HG03025 (cell line): ENCODE data around the gene CPTP.

ENCODE experiments used
- ATAC-seq: cut with Tn5 transposase; IDR thresholded peaks from one replicate; pipeline ENCODE4 v1.9.1; 2021; ENCODE audit warnings: mild to moderate bottlenecking, moderate library complexity; ENCODE audit not compliant: unreplicated experiment, low FRiP score

Gene CPTP

GRCh38 chr1:1291548-1292441, 32.8 kb upstream of the CPTP start:
- ATAC-seq = no peak

- ATAC-seq = no peak
Measured at GRCh38 chr1:1292442-1292779, 32.2 kb upstream of the CPTP start.

GRCh38 chr1:1292851-1293250, 31.8 kb upstream of the CPTP start:
- ATAC-seq = no peak

- no peak for ATAC-seq
Measured at GRCh38 chr1:1293263-1294249, 31.0 kb upstream of the CPTP start.

- ATAC-seq = no peak
Measured at GRCh38 chr1:1294250-1294890, 30.2 kb upstream of the CPTP start.

GRCh38 chr1:1295154-1295923, 29.3 kb upstream of the CPTP start:
- no peak for ATAC-seq

GRCh38 chr1:1296070-1297061, 28.2 kb upstream of the CPTP start:
- ATAC-seq = no peak

- ATAC-seq = no peak
Measured at GRCh38 chr1:1297802-1298424, 26.7 kb upstream of the CPTP start.

- ATAC-seq = no peak
Measured at GRCh38 chr1:1298861-1299685, 25.5 kb upstream of the CPTP start.

GRCh38 chr1:1299686-1300351, 24.8 kb upstream of the CPTP start:
- ATAC-seq = no peak

GRCh38 chr1:1300352-1300739, 24.3 kb upstream of the CPTP start:
- ATAC-seq = no peak

GRCh38 chr1:1302006-1302430, 22.6 kb upstream of the CPTP start:
- no peak for ATAC-seq

GRCh38 chr1:1302951-1303509, 21.6 kb upstream of the CPTP start:
- ATAC-seq = no peak

GRCh38 chr1:1303736-1304135, 20.9 kb upstream of the CPTP start:
- ATAC-seq = no peak

GRCh38 chr1:1304331-1305299, 20.0 kb upstream of the CPTP start:
- no peak for ATAC-seq
